ENCODE data around the gene GRAMD4. TPM values are rescaled to one million over a fixed set of nuclear protein-coding genes. Genes with fewer than 3 reads are reported as not detected.

The GRAMD4 gene
- total RNA-seq, 2 experiments from 2014 or later, result 46.9 to 52.4 TPM

DNA sequence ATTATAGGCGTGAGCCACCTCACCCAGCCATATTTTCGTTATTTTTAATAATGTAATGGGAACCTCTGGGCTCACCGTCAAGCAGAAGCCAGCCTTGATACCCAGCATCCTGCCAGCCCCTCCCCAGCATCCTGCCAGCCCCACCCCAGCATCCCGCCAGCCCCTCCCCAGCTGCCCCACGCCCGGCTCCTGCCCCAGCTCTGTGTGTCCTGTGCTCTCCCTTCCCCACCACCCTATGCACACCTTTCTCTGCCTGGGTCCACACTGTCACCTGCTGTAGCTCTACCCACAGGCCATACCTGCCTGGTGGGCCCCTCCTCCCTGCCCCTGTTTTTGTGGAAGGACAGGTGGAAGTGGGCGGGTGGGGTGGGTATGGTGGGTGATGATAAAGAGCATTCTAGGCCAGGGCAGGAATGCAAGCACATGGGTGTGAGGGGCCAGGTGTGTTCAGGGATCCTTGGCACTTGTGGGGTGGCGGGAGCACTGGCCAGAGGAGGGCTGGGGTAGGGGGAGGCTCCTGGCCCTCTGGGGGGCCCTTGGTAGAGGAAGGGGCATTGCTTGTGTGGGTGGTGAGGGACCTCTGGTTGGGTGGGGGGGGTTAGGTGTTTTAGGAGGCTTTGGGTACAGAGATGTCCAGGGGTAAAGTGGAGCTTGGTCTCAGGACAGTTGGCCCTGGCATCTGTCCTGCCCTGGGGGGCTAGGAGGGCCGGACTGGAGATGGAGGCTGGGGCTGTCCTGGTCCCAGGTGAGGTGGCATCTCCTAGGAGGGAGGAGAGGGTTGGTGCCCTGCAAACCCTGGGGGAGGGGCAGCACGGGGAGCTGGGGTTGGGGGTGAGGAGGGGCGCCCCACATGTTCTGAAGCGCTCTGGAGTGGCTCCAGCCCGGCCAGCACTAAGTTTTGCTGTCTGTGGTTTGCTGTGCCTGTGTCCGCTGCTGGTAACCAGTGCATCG lies 25.9 kb upstream of the GRAMD4 start:
- Histone ChIP-seq H2AFZ (ENCODE audit: low read length) (no peak overlapping the region), H3K79me2 (ENCODE audit: insufficient read depth, low read depth, low read length) (peaks cover 17% of the 10 kb centered on the region), H3K36me3 (ENCODE audit: insufficient read depth, low read length) (no peaks in the 10 kb centered on the region), H3K9me2 (ENCODE audit: insufficient read depth, low read length) (no peaks in the 10 kb centered on the region), H3K27ac (ENCODE audit: low read depth, low read length, poor library complexity, severe bottlenecking) (peak overlapping the region; percentile 87), H3K4me3 (ENCODE audit: low read depth, low read length, poor library complexity, severe bottlenecking) (no peak overlapping the region), H3K4me2 (ENCODE audit: low read length) (no peak overlapping the region), H4K20me1 (ENCODE audit: insufficient read depth, low read length) (no peaks in the 10 kb centered on the region), H3K9me3 (ENCODE audit: low read length) (no peaks in the 10 kb centered on the region), H3K4me1 (ENCODE audit: insufficient read depth, low read length, poor library complexity, severe bottlenecking) (peaks cover 48% of the 10 kb centered on the region)
- POLR2A ChIA-PET, result no interaction called here
- CTCF ChIA-PET (ENCODE audit: unreplicated experiment), result no interaction called here
- no peak for DNase-seq (ENCODE audit: low spot score)
- BruUV-seq (replicated peaks), result no TSS peak
- no peak for TF ChIP-seq EZH2phosphoT487 (IDR thresholded peaks at IDR 0.05; ENCODE audit: borderline replicate concordance, low read depth, low read length)
- TF ChIP-seq CTCF (conservative IDR thresholded peaks at IDR 0.05; ENCODE audit: low read length), result no peak
- intact Hi-C loops (cut with micrococcal nuclease; ENCODE audit: unreplicated experiment), result loop anchor here (1.0 to 5.0 kb wide), 4 partner anchors 19 to 178 kb away; partner anchors contain the start of gene CERK

GRCh38 chr22:46594947-46595298 lies 25.3 kb upstream of the GRAMD4 start:
- no peak overlapping the region for H3K4me3 ChIP-seq (ENCODE audit: low read depth, low read length, poor library complexity, severe bottlenecking)
- H3K4me2 ChIP-seq (ENCODE audit: low read length), result no peak overlapping the region
- H3K27ac ChIP-seq (ENCODE audit: low read depth, low read length, poor library complexity, severe bottlenecking), result no peak overlapping the region
- TF ChIP-seq CTCF (conservative IDR thresholded peaks at IDR 0.05; ENCODE audit: low read length), result no peak
- no peak for TF ChIP-seq EZH2phosphoT487 (IDR thresholded peaks at IDR 0.05; ENCODE audit: borderline replicate concordance, low read depth, low read length)
- ChIA-PET CTCF (ENCODE audit: unreplicated experiment) (no interaction called here), POLR2A (no interaction called here)
- H3K36me3 ChIP-seq (ENCODE audit: insufficient read depth, low read length), result no peaks in the 10 kb centered on the region
- H2AFZ ChIP-seq (ENCODE audit: low read length), result no peak overlapping the region
- no TSS peak for BruUV-seq (replicated peaks)
- no peaks in the 10 kb centered on the region for H4K20me1 ChIP-seq (ENCODE audit: insufficient read depth, low read length)
- peaks cover 10% of the 10 kb centered on the region for H3K79me2 ChIP-seq (ENCODE audit: insufficient read depth, low read depth, low read length)
- peaks cover 44% of the 10 kb centered on the region for H3K4me1 ChIP-seq (ENCODE audit: insufficient read depth, low read length, poor library complexity, severe bottlenecking)
- H3K9me3 ChIP-seq (ENCODE audit: low read length), result no peaks in the 10 kb centered on the region
- H3K9me2 ChIP-seq (ENCODE audit: insufficient read depth, low read length), result no peaks in the 10 kb centered on the region
- no peak for DNase-seq (ENCODE audit: low spot score)
- intact Hi-C loops (cut with micrococcal nuclease; ENCODE audit: unreplicated experiment), result loop anchor here (5.0 kb wide), 2 partner anchors 142 to 177 kb away; partner anchors contain the start of gene CERK

GRCh38 chr22:46595545-46595944 lies 24.6 kb upstream of the GRAMD4 start:
- no peaks in the 10 kb centered on the region for H3K36me3 ChIP-seq (ENCODE audit: insufficient read depth, low read length)
- no peak for TF ChIP-seq EZH2phosphoT487 (IDR thresholded peaks at IDR 0.05; ENCODE audit: borderline replicate concordance, low read depth, low read length)
- no peak for TF ChIP-seq CTCF (conservative IDR thresholded peaks at IDR 0.05; ENCODE audit: low read length)
- no peak overlapping the region for H3K4me3 ChIP-seq (ENCODE audit: low read depth, low read length, poor library complexity, severe bottlenecking)
- no peaks in the 10 kb centered on the region for H3K9me2 ChIP-seq (ENCODE audit: insufficient read depth, low read length)
- no peak overlapping the region for H3K4me2 ChIP-seq (ENCODE audit: low read length)
- BruUV-seq (replicated peaks), result no TSS peak
- H3K79me2 ChIP-seq (ENCODE audit: insufficient read depth, low read depth, low read length), result peaks cover 5% of the 10 kb centered on the region; the same call in 1 of the 2 replicates
- no peaks in the 10 kb centered on the region for H3K9me3 ChIP-seq (ENCODE audit: low read length)
- DNase-seq (ENCODE audit: low spot score), result no peak
- POLR2A ChIA-PET, result no interaction called here
- H2AFZ ChIP-seq (ENCODE audit: low read length), result no peak overlapping the region
- no peak overlapping the region for H3K27ac ChIP-seq (ENCODE audit: low read depth, low read length, poor library complexity, severe bottlenecking)
- CTCF ChIA-PET (ENCODE audit: unreplicated experiment), result no interaction called here
- no peaks in the 10 kb centered on the region for H4K20me1 ChIP-seq (ENCODE audit: insufficient read depth, low read length)
- H3K4me1 ChIP-seq (ENCODE audit: insufficient read depth, low read length, poor library complexity, severe bottlenecking), result peaks cover 44% of the 10 kb centered on the region
- intact Hi-C loops (cut with micrococcal nuclease; ENCODE audit: unreplicated experiment), result no loop called here
